CD14-positive monocyte (primary cell): Measurements from ENCODE around the gene LARP4B. TPM values are rescaled to one million over a fixed set of nuclear protein-coding genes. Genes with fewer than 3 reads are reported as not detected.

ENCODE experiments used
- DNase-seq, 3 donors: peaks; one replicate each; pipeline ENCODE4 v3.0.0-alpha.2; 2011 to 2022
- H2AFZ ChIP-seq: 2 replicates; pipeline ENCODE4 v1.6.0; 2012; ENCODE audit warnings: mild to moderate bottlenecking, low read depth, low read length, inconsistent platforms; ENCODE audit not compliant: insufficient read depth, poor library complexity, severe bottlenecking
- H3K27ac ChIP-seq, 2 donors: 1 replicate in 1 of 2; 2 replicates in 1 of 2; pipeline ENCODE4 v1.5.1; 2012 to 2013; ENCODE audit warnings: low read length in 2 of 2, control low read depth in 1 of 2, inconsistent platforms in 1 of 2, low read depth in 1 of 2, mild to moderate bottlenecking in 1 of 2
- H3K27me3 ChIP-seq, 2 donors: one replicate each; pipeline versions ENCODE4 v1.6.0 to v1.6.1; 2011 to 2013; ENCODE audit warnings: low read length in 2 of 2; ENCODE audit not compliant: control insufficient read depth in 2 of 2, insufficient read depth in 2 of 2
- H3K36me3 ChIP-seq, 2 donors: replicated peaks in 1 of 2; 1 replicate in 1 of 2; 2 replicates in 1 of 2; pipeline versions ENCODE4 v1.5.1 to v1.6.1; 2012 to 2013; ENCODE audit warnings: low read length in 2 of 2, control low read depth in 1 of 2, inconsistent platforms in 1 of 2, mild to moderate bottlenecking in 1 of 2; ENCODE audit not compliant: insufficient read depth in 2 of 2, control insufficient read depth in 1 of 2
- H3K4me1 ChIP-seq, 2 donors: 1 replicate in 1 of 2; 2 replicates in 1 of 2; pipeline versions ENCODE4 v1.5.1 to v1.6.1; 2012 to 2013; ENCODE audit warnings: low read length in 2 of 2, control low read depth in 1 of 2, inconsistent platforms in 1 of 2, mild to moderate bottlenecking in 1 of 2, moderate library complexity in 1 of 2; ENCODE audit not compliant: insufficient read depth in 2 of 2, control insufficient read depth in 1 of 2
- H3K4me2 ChIP-seq: replicated peaks from 2 replicates; pipeline ENCODE3; 2012; ENCODE audit warnings: low read length, moderate library complexity, mild to moderate bottlenecking; ENCODE audit not compliant: poor library complexity, severe bottlenecking; ENCODE audit errors: extremely low read depth
- H3K4me3 ChIP-seq, 3 experiments: fragments of 200-600 bp in 1 of 3; sonication (generic) in 1 of 3; replicated peaks in 1 of 3; 1 replicate in 2 of 3; 2 replicates in 1 of 3; pipeline ENCODE4 v1.5.1; 2011 to 2013; ENCODE audit warnings: low read length in 3 of 3, mild to moderate bottlenecking in 3 of 3, control low read depth in 2 of 3, low read depth in 2 of 3, inconsistent platforms in 1 of 3, moderate library complexity in 1 of 3
- H3K79me2 ChIP-seq: 2 replicates; pipeline ENCODE4 v1.6.0; 2012; ENCODE audit warnings: mild to moderate bottlenecking, control low read depth, inconsistent platforms, low read length, moderate library complexity; ENCODE audit not compliant: insufficient read depth
- H3K9ac ChIP-seq: 2 replicates; pipeline ENCODE4 v1.6.0; 2017; ENCODE audit warnings: low read length, mild to moderate bottlenecking; ENCODE audit not compliant: insufficient read depth, poor library complexity, severe bottlenecking
- H3K9me3 ChIP-seq, 2 donors: replicated peaks in 1 of 2; 1 replicate in 1 of 2; 2 replicates in 1 of 2; pipeline versions ENCODE4 v1.5.1 to v1.6.1; 2012 to 2013; ENCODE audit warnings: low read length in 2 of 2, control low read depth in 1 of 2; ENCODE audit not compliant: control insufficient read depth in 1 of 2, insufficient read depth in 1 of 2
- H4K20me1 ChIP-seq: 2 replicates; pipeline ENCODE4 v1.6.0; 2012; ENCODE audit warnings: mild to moderate bottlenecking, low read length, control low read depth, moderate library complexity; ENCODE audit not compliant: insufficient read depth
- H3K27ac Mint-ChIP-seq, 7 donors: one replicate each; pipeline ENCODE4 v1.8.0; 2020; ENCODE audit warnings: mild to moderate bottlenecking in 7 of 7, mixed read lengths in 7 of 7, moderate library complexity in 6 of 7, inconsistent platforms in 2 of 7
- H3K27me3 Mint-ChIP-seq, 3 donors: one replicate each; pipeline ENCODE4 v1.8.0; 2021 to 2022; ENCODE audit warnings: low read depth in 3 of 3, mild to moderate bottlenecking in 3 of 3, mixed read lengths in 3 of 3, moderate library complexity in 3 of 3, inconsistent platforms in 1 of 3
- H3K36me3 Mint-ChIP-seq, 2 donors: one replicate each; pipeline ENCODE4 v1.8.0; 2020; ENCODE audit warnings: mixed read lengths in 2 of 2, inconsistent platforms in 1 of 2, mild to moderate bottlenecking in 1 of 2
- H3K4me1 Mint-ChIP-seq: one replicate; pipeline ENCODE4 v1.8.0; 2020; ENCODE audit warnings: mild to moderate bottlenecking, mixed read lengths
- H3K4me3 Mint-ChIP-seq, 2 donors: one replicate each; pipeline ENCODE4 v1.8.0; 2020; ENCODE audit warnings: mild to moderate bottlenecking in 2 of 2, mixed read lengths in 2 of 2, moderate library complexity in 1 of 2
- H3K9me3 Mint-ChIP-seq, 7 donors: one replicate each; pipeline ENCODE4 v1.8.0; 2020 to 2022; ENCODE audit warnings: mixed read lengths in 7 of 7, mild to moderate bottlenecking in 6 of 7, moderate library complexity in 6 of 7, inconsistent platforms in 2 of 7
- WGBS: methylation state at CpG from one replicate; pipeline ENCODE4 v1.1.5; 2013; ENCODE audit warnings: missing lambda C conversion rate; ENCODE audit not compliant: insufficient coverage; 5-methylcytosine and 5-hydroxymethylcytosine counted together
- intact Hi-C, 2 donors: fragments of 100-400 bp; cut with micrococcal nuclease; formaldehyde crosslinking; loops; one replicate each; pipeline versions ENCODE4 v1.15.0 to v1.15.1; 2023
- polyA plus RNA-seq, 3 donors: library from polyadenylated mRNA; depleted of rRNA in 1 of 3; unstranded in 2 of 3; stranded (reverse) in 1 of 3; fragments of 300-500 nt in 2 of 3; fragments of >200 nt in 1 of 3; fragmentation: Illumina TruSeq in 2 of 3; gene quantifications; 1 replicate in 2 of 3; 2 replicates in 1 of 3; pipeline ENCODE4 v1.2.3, GENCODE V29; 2012 to 2021
- TF ChIP-seq, protein P1 (sequence below): fragments of 200-600 bp; IDR thresholded peaks from one replicate; pipeline ENCODE4 v1.8.0; 2022; ENCODE audit warnings: antibody characterized with exemption, mild to moderate bottlenecking

LARP4B gene
- polyA plus RNA-seq, 3 donors: 17.2 to 52.3 (median 33.0) TPM

GRCh38 chr10:920450-920849, 11.1 kb downstream of the LARP4B start:
- peaks cover 26% of the 10 kb centered on the region for H3K4me1 Mint-ChIP-seq
- no peak for DNase-seq
- H3K36me3 ChIP-seq: peaks cover 0 to 48% of the 10 kb centered on the region in 2 donors
- TF ChIP-seq, protein P1, sequence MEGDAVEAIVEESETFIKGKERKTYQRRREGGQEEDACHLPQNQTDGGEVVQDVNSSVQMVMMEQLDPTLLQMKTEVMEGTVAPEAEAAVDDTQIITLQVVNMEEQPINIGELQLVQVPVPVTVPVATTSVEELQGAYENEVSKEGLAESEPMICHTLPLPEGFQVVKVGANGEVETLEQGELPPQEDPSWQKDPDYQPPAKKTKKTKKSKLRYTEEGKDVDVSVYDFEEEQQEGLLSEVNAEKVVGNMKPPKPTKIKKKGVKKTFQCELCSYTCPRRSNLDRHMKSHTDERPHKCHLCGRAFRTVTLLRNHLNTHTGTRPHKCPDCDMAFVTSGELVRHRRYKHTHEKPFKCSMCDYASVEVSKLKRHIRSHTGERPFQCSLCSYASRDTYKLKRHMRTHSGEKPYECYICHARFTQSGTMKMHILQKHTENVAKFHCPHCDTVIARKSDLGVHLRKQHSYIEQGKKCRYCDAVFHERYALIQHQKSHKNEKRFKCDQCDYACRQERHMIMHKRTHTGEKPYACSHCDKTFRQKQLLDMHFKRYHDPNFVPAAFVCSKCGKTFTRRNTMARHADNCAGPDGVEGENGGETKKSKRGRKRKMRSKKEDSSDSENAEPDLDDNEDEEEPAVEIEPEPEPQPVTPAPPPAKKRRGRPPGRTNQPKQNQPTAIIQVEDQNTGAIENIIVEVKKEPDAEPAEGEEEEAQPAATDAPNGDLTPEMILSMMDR: no peak
- H3K27me3 Mint-ChIP-seq: no peaks in the 10 kb centered on the region
- H4K20me1 ChIP-seq: peaks cover 100% of the 10 kb centered on the region
- no peaks in the 10 kb centered on the region for H3K9me3 Mint-ChIP-seq
- no peak overlapping the region for H3K4me2 ChIP-seq
- peaks cover 15 to 29% of the 10 kb centered on the region in 2 donors for H3K36me3 Mint-ChIP-seq
- no peak overlapping the region for H3K4me3 ChIP-seq
- no peak overlapping the region for H3K4me3 Mint-ChIP-seq
- intact Hi-C loops: no loop called here
- H3K27ac ChIP-seq: no peak overlapping the region
- H3K9ac ChIP-seq: no peak overlapping the region
- no peaks in the 10 kb centered on the region for H3K9me3 ChIP-seq
- WGBS: 100% methylated on average over 2 of the region's 3 CpGs
- peaks cover 100% of the 10 kb centered on the region for H3K79me2 ChIP-seq
- peaks cover 10 to 11% of the 10 kb centered on the region in 2 donors for H3K4me1 ChIP-seq
- no peak overlapping the region for H2AFZ ChIP-seq
- H3K27me3 ChIP-seq: no peaks in the 10 kb centered on the region
- H3K27ac Mint-ChIP-seq: peak overlapping the region in 2 of 7 donors; percentile 26 to 63

- H3K79me2 ChIP-seq: peaks cover 100% of the 10 kb centered on the region
- H3K27me3 ChIP-seq: no peaks in the 10 kb centered on the region
- intact Hi-C loops: no loop called here
- H3K36me3 Mint-ChIP-seq: peaks cover 10 to 24% of the 10 kb centered on the region in 2 donors
- no peaks in the 10 kb centered on the region for H3K9me3 Mint-ChIP-seq
- H3K36me3 ChIP-seq: peaks cover 0 to 38% of the 10 kb centered on the region in 2 donors
- H3K4me3 ChIP-seq: no peak overlapping the region
- no peak for DNase-seq
- TF ChIP-seq, protein P1: no peak
- H2AFZ ChIP-seq: no peak overlapping the region
- H4K20me1 ChIP-seq: peaks cover 100% of the 10 kb centered on the region
- H3K27ac Mint-ChIP-seq: peak overlapping the region in 3 of 7 donors; percentile 5 to 48 (median 28)
- no peaks in the 10 kb centered on the region for H3K9me3 ChIP-seq
- peaks cover 21% of the 10 kb centered on the region for H3K4me1 Mint-ChIP-seq
- H3K4me1 ChIP-seq: peaks cover 10 to 11% of the 10 kb centered on the region in 2 donors
- H3K9ac ChIP-seq: no peak overlapping the region
- WGBS: 100% methylated on average over 1 of the region's 3 CpGs
- H3K27me3 Mint-ChIP-seq: no peaks in the 10 kb centered on the region
- no peak overlapping the region for H3K4me2 ChIP-seq
- no peak overlapping the region for H3K4me3 Mint-ChIP-seq
- peak overlapping the region in 1 of 2 donors; percentile 34 for H3K27ac ChIP-seq
These were observed 12.0 kb downstream of the LARP4B start for GRCh38 chr10:919481-919880.
